ENCODE data around the gene SGCD. TPM values are rescaled to one million over a fixed set of nuclear protein-coding genes. Genes with fewer than 3 reads are reported as not detected.

Gene SGCD
- total RNA-seq, 2 donors from 2014 or later, result 1.0 to 2.2 TPM

GRCh38 chr5:156314416-156314815 is 12.5 kb upstream of the SGCD start:
- H3K9ac ChIP-seq (ENCODE audit: low read depth in 2 of 2, low read length in 2 of 2), result no peak overlapping the region
- intact Hi-C loops (cut with DNase I), result no loop called here
- no peak for DNase-seq
- no peaks in the 10 kb centered on the region for H3K27me3 ChIP-seq
- H3K4me3 ChIP-seq, result no peak overlapping the region
- no peak overlapping the region for H3K27ac ChIP-seq
- TF ChIP-seq CTCF (IDR thresholded peaks at IDR 0.05), result no peak
- no peaks in the 10 kb centered on the region for H3K36me3 ChIP-seq
- no peaks in the 10 kb centered on the region for H3K4me1 ChIP-seq
- no peaks in the 10 kb centered on the region for H3K9me3 ChIP-seq

GRCh38 chr5:156322666-156323065 is 4.3 kb upstream of the SGCD start:
- Histone ChIP-seq H3K9me3 (no peaks in the 10 kb centered on the region), H3K27ac (no peak overlapping the region), H3K36me3 (no peaks in the 10 kb centered on the region), H3K9ac (ENCODE audit: low read depth in 2 of 2, low read length in 2 of 2) (no peak overlapping the region), H3K4me1 (no peaks in the 10 kb centered on the region), H3K27me3 (no peaks in the 10 kb centered on the region), H3K4me3 (no peak overlapping the region)
- intact Hi-C loops (cut with DNase I), result no loop called here
- TF ChIP-seq CTCF (IDR thresholded peaks at IDR 0.05), result no peak
- DNase-seq, result no peak

- H3K36me3 ChIP-seq, result no peaks in the 10 kb centered on the region
- intact Hi-C loops (cut with DNase I), result no loop called here
- H3K9me3 ChIP-seq, result no peaks in the 10 kb centered on the region
- no peak for DNase-seq
- peak overlapping the region; percentile 21 for H3K4me3 ChIP-seq
- no peaks in the 10 kb centered on the region for H3K4me1 ChIP-seq
- H3K27ac ChIP-seq, result peak overlapping the region; percentile 15
- peak overlapping the region in 1 of 2 donors; percentile 10 for H3K9ac ChIP-seq (ENCODE audit: low read depth in 2 of 2, low read length in 2 of 2)
- H3K27me3 ChIP-seq, result no peaks in the 10 kb centered on the region
- no peak for TF ChIP-seq CTCF (IDR thresholded peaks at IDR 0.05)
Observed at GRCh38 chr5:156327296-156327695, 332 bp downstream of the SGCD start.

- no peak overlapping the region for H3K4me3 ChIP-seq
- no peak overlapping the region for H3K27ac ChIP-seq
- no peaks in the 10 kb centered on the region for H3K4me1 ChIP-seq
- no peak for TF ChIP-seq CTCF (IDR thresholded peaks at IDR 0.05)
- no peaks in the 10 kb centered on the region for H3K27me3 ChIP-seq
- H3K9ac ChIP-seq (ENCODE audit: low read depth in 2 of 2, low read length in 2 of 2), result no peak overlapping the region
- intact Hi-C loops (cut with DNase I), result no loop called here
- no peaks in the 10 kb centered on the region for H3K36me3 ChIP-seq
- no peaks in the 10 kb centered on the region for H3K9me3 ChIP-seq
- no peak for DNase-seq
Observed at GRCh38 chr5:156328161-156328560, 1.2 kb downstream of the SGCD start.

GRCh38 chr5:156328766-156329165 is 1.8 kb downstream of the SGCD start:
- H3K4me1 ChIP-seq, result no peaks in the 10 kb centered on the region
- H3K4me3 ChIP-seq, result no peak overlapping the region
- H3K27ac ChIP-seq, result no peak overlapping the region
- TF ChIP-seq CTCF (IDR thresholded peaks at IDR 0.05), result no peak
- H3K27me3 ChIP-seq, result no peaks in the 10 kb centered on the region
- H3K36me3 ChIP-seq, result no peaks in the 10 kb centered on the region
- no peaks in the 10 kb centered on the region for H3K9me3 ChIP-seq
- intact Hi-C loops (cut with DNase I), result no loop called here
- no peak for DNase-seq
- H3K9ac ChIP-seq (ENCODE audit: low read depth in 2 of 2, low read length in 2 of 2), result no peak overlapping the region

GRCh38 chr5:156329171-156329611 is 2.2 kb downstream of the SGCD start:
- intact Hi-C loops (cut with DNase I), result no loop called here
- Histone ChIP-seq H3K27me3 (no peaks in the 10 kb centered on the region), H3K9ac (ENCODE audit: low read depth in 2 of 2, low read length in 2 of 2) (no peak overlapping the region), H3K4me3 (no peak overlapping the region), H3K9me3 (no peaks in the 10 kb centered on the region), H3K27ac (no peak overlapping the region), H3K36me3 (no peaks in the 10 kb centered on the region), H3K4me1 (no peaks in the 10 kb centered on the region)
- no peak for DNase-seq
- no peak for TF ChIP-seq CTCF (IDR thresholded peaks at IDR 0.05)

Measured in colonic mucosa (tissue), 4 donors.